Progenitor cell of endocrine pancreas (in vitro differentiated cells): Measurements from ENCODE around the gene ARSB. TPM values are rescaled to one million over a fixed set of nuclear protein-coding genes. Genes with fewer than 3 reads are reported as not detected.

ENCODE experiments used
- DNase-seq: peaks from one replicate; pipeline ENCODE4 v3.0.0; 2021; ENCODE audit warnings: low spot score; ENCODE audit not compliant: unreplicated experiment
- H3K27ac Mint-ChIP-seq: 2 replicates; pipeline ENCODE4 v1.8.0; 2021; ENCODE audit warnings: mild to moderate bottlenecking, moderate library complexity, mixed read lengths
- H3K27me3 Mint-ChIP-seq: 2 replicates; pipeline ENCODE4 v1.8.0; 2021; ENCODE audit warnings: mixed read lengths
- H3K36me3 Mint-ChIP-seq: 2 replicates; pipeline ENCODE4 v1.8.0; 2022; ENCODE audit warnings: mixed read lengths; ENCODE audit not compliant: insufficient read depth
- H3K4me1 Mint-ChIP-seq: 2 replicates; pipeline ENCODE4 v1.8.0; 2021; ENCODE audit warnings: low read depth, mixed read lengths
- H3K4me3 Mint-ChIP-seq: 2 replicates; pipeline ENCODE4 v1.8.0; 2021; ENCODE audit warnings: low read depth, mild to moderate bottlenecking, moderate library complexity, mixed read lengths
- H3K9me3 Mint-ChIP-seq: 2 replicates; pipeline ENCODE4 v1.8.0; 2021; ENCODE audit warnings: low read depth, mixed read lengths
- total RNA-seq: library from RNA; stranded (reverse); gene quantifications from 2 replicates; pipeline ENCODE4 v1.2.1, GENCODE V29; 2021
- TF ChIP-seq, protein P1 (sequence below): fragments of 200-600 bp; sonication (generic); IDR thresholded peaks from one replicate; pipeline ENCODE4 v1.5.0; 2021; ENCODE audit warnings: antibody characterized with exemption, mild to moderate bottlenecking; ENCODE audit not compliant: unreplicated experiment

ARSB gene
- total RNA-seq, 1 donor from 2014 or later, result 17.7 TPM

DNA sequence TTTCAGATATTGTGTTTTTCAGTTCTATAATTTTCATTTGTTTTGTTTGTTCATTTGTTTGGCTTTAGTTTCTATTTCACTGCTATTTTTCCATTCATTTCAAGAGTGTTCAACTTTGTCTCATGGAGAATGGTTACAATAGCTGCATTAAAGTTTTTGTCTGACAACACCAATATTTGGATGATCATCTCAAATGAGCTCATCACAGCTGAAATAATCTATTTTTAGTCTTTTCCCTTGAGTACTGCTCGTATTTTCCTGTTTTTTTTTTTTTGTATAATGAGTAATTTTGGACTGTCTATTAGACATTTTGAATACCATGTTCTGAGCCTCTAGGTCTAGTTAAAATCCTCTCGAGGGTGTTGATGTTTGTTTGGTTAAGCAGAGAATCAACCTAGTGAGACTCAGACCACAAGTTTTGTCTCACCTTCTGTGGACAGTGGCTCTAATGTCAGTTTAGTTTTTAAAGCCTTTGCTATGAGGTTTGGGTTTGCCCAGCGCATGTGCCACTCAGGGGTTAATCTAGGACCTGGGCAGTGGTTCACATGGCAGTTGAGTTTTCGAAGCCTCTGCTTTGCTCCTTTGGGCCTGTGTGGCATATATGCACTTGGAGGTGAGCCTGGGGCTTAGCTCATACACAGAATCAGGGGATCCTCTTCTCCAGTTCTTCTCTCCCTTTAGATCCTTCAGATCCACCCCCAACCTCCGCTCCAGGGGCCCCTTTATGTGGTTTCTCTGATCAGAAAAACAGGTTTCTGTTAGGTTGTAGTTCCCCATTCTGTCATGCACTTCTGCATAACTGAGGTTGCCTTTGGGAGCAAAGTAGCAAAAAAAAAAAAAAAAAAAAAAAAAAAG, 79.8 kb downstream of the ARSB start:
- Mint-ChIP-seq H3K9me3 (no peaks in the 10 kb centered on the region), H3K4me1 (peaks cover 41% of the 10 kb centered on the region), H3K27ac (no peak overlapping the region), H3K4me3 (no peak overlapping the region), H3K36me3 (peaks cover 3% of the 10 kb centered on the region), H3K27me3 (no peaks in the 10 kb centered on the region)
- TF ChIP-seq, protein P1, sequence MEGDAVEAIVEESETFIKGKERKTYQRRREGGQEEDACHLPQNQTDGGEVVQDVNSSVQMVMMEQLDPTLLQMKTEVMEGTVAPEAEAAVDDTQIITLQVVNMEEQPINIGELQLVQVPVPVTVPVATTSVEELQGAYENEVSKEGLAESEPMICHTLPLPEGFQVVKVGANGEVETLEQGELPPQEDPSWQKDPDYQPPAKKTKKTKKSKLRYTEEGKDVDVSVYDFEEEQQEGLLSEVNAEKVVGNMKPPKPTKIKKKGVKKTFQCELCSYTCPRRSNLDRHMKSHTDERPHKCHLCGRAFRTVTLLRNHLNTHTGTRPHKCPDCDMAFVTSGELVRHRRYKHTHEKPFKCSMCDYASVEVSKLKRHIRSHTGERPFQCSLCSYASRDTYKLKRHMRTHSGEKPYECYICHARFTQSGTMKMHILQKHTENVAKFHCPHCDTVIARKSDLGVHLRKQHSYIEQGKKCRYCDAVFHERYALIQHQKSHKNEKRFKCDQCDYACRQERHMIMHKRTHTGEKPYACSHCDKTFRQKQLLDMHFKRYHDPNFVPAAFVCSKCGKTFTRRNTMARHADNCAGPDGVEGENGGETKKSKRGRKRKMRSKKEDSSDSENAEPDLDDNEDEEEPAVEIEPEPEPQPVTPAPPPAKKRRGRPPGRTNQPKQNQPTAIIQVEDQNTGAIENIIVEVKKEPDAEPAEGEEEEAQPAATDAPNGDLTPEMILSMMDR, result no peak
- DNase-seq, result no peak

DNA sequence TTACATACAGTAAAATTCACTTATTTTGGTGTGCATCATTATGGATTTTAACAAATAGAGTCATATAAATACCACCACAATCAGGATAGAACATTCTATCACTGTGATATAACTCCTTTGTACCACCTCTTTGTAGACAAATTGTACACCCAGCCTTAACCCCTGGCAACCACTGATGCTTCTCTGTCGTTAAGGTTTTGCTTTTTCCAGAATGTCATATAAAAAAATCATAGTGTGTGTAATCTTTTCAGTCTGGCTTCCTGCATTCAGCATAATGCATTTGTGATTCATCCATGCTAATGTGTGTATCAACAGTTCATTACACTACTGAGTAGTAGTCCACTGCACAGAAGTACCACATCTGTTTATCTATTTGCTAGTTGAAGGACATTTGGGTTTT, 81.2 kb downstream of the ARSB start:
- H3K9me3 Mint-ChIP-seq, result peaks cover 8% of the 10 kb centered on the region
- H3K27me3 Mint-ChIP-seq, result no peaks in the 10 kb centered on the region
- no peak for DNase-seq
- TF ChIP-seq, protein P1, result no peak
- peaks cover 29% of the 10 kb centered on the region for H3K4me1 Mint-ChIP-seq
- peaks cover 12% of the 10 kb centered on the region for H3K36me3 Mint-ChIP-seq
- no peak overlapping the region for H3K27ac Mint-ChIP-seq
- H3K4me3 Mint-ChIP-seq, result no peak overlapping the region

DNA sequence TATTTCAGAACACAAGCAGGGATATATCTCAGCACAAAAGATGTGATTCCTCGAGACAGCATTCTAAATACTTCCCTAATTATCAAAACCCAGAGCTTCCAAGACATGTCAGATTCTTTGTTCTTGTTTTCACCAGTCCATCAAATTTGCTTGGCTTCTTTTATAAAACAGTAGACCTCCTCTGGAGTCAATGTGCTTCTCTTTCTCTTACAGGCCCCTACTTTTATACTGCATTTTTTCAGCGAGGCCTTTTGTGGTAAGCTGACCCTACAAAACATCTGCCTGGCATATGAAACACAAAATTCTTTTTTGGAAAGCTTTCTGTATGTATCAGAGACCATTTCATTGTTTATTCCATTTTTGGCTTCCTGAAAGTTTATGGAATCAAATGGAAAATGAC, 81.8 kb downstream of the ARSB start:
- Mint-ChIP-seq H3K4me1 (peaks cover 23% of the 10 kb centered on the region), H3K36me3 (peaks cover 13% of the 10 kb centered on the region), H3K27me3 (no peaks in the 10 kb centered on the region), H3K27ac (peak overlapping the region; percentile 57), H3K9me3 (peaks cover 10% of the 10 kb centered on the region), H3K4me3 (no peak overlapping the region)
- TF ChIP-seq, protein P1, result no peak
- no peak for DNase-seq

DNA sequence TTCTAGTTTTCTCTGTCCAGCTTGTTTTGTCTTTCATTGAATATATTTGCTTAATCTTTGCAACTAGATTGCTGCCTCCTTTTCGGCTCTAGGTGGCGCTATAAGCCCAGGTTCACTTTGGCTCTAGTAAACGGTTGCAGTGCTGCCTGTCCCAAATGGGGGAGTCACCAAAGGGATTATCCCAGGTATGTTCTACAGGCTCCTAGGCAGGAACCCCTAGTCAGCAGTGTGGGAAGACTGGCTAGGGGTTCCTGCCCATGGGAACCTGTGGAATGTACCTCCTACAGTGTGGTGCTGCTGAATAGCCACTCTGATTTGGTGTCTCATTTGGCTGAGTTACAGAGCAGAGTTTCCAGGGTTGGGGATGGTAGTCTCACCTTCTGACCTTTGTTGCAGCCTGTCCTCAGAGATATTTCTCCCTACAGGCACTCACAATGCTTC, 85.2 kb downstream of the ARSB start:
- Mint-ChIP-seq H3K4me3 (no peak overlapping the region), H3K27me3 (peaks cover 4% of the 10 kb centered on the region), H3K4me1 (peaks cover 2% of the 10 kb centered on the region), H3K36me3 (peaks cover 13% of the 10 kb centered on the region), H3K9me3 (peaks cover 10% of the 10 kb centered on the region), H3K27ac (no peak overlapping the region)
- TF ChIP-seq, protein P1, result peak; percentile 73
- no peak for DNase-seq

DNA sequence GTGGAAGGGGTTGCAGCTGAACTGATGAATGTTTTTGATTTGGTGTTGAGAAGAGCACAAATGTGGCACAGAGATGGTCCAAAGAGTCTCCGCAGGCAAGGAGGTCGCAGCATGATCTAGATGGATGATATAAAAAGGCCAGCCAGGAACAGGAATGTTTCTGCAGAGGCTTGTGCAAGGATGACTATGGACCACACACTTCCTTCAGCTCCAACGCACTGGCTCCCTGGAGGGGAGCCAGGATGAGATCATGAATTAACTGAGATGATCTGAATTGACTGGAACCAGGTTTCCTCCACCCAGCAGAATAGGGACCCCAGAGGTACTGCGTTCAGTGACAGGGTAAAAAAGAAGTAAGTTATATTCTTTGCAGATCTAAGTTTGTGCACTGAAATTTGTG, 89.0 kb downstream of the ARSB start:
- Mint-ChIP-seq H3K9me3 (peaks cover 10% of the 10 kb centered on the region), H3K36me3 (peaks cover 12% of the 10 kb centered on the region), H3K4me3 (no peak overlapping the region), H3K4me1 (peaks cover 14% of the 10 kb centered on the region), H3K27me3 (peaks cover 4% of the 10 kb centered on the region), H3K27ac (no peak overlapping the region)
- TF ChIP-seq, protein P1, result no peak
- DNase-seq, result no peak
